GM21529 (cell line): ENCODE measurements around the gene ALDH1A1.
"Not testable (repeated sequence)": the region's sequence is repeated elsewhere in the genome, so short reads cannot be mapped to it uniquely, and the experiment has no call there.

ENCODE experiments used
- ATAC-seq: cut with Tn5 transposase; IDR thresholded peaks from one replicate; pipeline ENCODE4 v1.9.1; 2021; ENCODE audit not compliant: unreplicated experiment

ALDH1A1 gene

DNA sequence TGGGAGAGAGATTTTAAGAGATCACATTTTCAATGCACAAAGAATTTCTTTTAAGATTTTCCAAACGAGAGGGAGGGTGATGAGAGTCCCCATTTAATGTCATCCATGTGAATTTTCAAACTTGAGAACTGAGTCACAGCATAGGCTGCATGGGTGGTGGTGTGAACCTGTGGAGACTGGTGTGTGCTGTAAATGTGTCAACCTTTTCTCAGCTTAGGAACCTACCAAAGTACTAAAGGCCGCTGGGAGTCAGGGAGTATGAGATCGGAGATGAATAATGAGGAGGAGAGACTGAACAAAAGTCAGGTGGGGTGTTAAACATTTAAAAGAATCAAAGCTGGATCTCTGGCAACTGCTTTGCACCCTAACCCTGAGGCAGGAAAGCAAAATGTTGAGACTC, 7.5 kb downstream of the ALDH1A1 start:
- ATAC-seq = no peak

DNA sequence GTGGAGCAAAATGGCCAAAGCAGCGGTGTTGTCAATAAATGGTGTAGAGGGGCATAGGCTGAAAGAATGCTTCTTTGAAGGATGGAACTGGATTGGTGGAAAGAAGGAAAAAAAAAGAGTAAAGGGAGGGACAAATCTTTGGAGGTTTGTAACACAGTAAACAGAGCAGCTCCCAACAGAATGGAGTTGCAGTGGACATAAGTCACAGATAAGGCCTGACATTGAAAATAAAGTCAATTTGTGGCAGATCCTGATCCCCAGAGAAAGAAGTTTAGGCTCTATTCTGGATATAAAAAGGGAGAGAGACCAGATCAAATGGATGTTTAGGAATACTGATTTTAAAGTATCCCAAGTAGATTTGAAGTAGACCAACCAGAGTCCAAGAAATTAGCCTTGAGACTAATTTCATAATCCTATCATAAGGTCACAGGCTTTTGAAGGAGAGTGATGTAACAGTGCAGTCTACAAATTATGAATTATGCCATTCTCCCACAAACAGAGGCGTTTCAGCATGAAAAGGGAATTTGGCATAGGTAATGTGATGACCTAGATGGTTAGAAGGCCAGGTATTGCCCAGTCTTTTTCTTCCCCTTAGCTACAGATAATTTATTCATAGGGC, 8.9 kb downstream of the ALDH1A1 start:
- ATAC-seq = no peak

GRCh38 chr9:72942451-72942850, 10.4 kb downstream of the ALDH1A1 start:
- no peak for ATAC-seq

DNA sequence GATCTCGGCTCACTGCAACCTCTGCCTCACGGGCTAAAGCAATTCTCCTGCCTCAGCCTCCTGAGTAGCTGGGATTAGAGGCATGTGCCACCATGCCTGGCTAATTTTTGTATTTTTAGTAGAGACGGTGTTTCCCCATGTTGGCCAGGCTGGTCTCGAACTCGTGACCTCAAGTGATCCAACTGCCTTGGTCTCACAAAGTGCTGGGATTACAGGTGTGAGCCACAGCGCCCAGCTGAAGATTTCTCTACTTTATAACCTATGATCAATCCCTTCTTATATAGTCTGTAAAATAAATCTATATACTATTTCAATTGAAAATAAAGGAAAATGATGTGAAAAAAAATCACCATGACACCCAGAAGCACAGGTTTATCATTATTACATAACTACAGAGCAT, 13.3 kb downstream of the ALDH1A1 start:
- ATAC-seq = not testable (repeated sequence)

GRCh38 chr9:72937545-72937944, 15.3 kb downstream of the ALDH1A1 start:
- no peak for ATAC-seq

GRCh38 chr9:72936679-72937078, 16.2 kb downstream of the ALDH1A1 start:
- no peak for ATAC-seq

DNA sequence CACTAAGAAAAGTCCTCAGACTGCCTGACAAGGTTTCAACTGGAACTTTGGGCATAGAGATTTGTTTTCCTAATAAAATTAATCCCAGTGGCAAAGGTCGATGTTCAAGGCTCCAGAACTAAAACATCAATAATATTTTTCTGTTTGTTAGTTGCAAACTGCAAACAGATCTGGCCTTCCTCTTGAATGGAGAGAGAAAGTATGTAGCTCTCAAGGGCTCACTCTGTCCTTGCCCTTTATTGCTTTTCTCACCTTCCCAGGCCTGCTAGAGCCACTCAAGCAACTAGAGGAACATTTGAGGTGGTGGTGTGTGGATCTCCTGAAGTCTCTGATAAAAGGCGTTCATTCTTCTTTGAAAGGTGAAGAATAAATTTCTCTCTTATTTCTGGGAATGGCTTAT, 16.6 kb downstream of the ALDH1A1 start:
- ATAC-seq = no peak

- ATAC-seq = no peak
Observed at GRCh38 chr9:72935595-72935994, 17.3 kb downstream of the ALDH1A1 start.

DNA sequence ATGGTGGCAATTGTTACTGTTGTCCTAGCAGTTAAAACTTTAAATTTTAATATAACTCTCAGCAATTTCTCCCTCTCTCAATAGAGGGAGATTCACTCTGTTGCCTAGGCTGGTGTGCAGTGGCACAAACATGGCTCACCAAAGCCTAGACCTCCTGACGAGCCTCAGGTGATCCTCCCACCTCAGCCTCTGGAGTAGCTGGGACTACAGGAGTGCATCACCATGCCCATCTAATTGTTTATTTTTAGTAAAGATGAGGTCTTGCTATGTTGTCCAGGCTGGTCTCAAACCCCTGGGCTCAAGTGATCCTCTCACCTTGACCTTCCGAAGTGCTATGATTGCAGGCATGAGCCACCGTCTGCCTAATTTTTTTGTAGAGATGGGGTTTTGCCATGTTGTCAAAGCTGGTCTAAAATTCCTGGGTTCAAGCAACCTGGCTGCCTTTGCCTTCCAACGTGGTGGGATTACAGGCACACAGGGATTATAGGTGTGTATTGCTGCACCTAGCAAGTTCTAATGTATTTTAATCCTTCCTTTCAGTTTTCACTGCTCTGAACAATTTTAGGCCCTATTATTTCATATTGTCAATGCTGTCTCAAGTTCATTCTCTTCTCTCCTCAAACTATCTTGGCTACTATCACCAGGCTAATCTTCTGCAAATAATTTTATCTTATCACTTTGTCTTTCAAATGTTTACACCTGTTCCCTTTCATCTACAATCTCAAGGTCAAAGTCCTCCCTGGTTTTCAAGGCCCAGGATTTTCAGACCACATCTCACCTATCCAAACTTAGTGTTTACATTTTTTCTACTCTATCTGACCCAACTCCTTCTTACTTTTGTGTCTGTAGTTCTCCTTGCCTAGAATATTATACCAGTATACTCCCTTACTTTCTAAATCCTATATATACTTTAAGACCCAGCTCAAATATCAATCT, 18.9 kb downstream of the ALDH1A1 start:
- ATAC-seq = no peak

- ATAC-seq = no peak
Observed at GRCh38 chr9:72932619-72933018, 20.2 kb downstream of the ALDH1A1 start.

DNA sequence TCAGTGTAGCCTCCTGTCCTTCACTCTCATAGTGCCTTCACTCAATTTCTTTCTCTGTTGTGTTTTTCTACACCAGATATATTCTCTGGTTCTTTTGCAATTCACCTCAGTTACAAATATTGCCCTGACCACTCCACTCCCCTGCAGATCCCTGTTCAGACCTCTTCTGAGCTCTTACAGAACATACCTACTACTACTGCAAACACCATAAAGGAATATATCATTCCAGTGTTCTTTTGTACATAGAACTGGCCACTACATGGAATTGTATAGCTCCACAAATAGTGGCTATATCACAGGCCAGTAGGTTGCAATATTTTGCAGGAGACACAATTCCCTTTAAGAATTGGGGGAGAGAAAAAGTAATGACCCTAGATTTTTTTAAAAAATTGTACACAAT, 21.0 kb downstream of the ALDH1A1 start:
- ATAC-seq = no peak

- ATAC-seq = no peak
Observed at GRCh38 chr9:72931437-72931836, 21.4 kb downstream of the ALDH1A1 start.

DNA sequence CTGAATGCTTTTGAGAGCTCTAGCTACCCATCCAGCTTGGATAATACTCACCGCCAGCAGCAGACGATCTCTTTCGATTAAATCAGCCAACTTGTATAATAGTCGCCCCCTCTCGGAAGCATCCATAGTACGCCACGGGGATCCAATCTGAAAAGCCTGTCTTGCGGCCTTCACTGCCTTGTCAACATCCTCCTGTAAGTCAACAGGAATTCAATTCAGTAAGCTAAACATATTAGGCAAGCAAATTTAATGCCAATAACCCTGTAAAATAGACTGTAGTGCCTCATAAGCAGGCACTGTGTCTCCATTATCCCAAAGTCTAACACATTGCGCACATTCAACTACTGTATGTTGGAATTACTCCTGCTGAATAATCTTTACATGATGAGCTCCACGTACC, 22.0 kb downstream of the ALDH1A1 start:
- ATAC-seq = no peak

DNA sequence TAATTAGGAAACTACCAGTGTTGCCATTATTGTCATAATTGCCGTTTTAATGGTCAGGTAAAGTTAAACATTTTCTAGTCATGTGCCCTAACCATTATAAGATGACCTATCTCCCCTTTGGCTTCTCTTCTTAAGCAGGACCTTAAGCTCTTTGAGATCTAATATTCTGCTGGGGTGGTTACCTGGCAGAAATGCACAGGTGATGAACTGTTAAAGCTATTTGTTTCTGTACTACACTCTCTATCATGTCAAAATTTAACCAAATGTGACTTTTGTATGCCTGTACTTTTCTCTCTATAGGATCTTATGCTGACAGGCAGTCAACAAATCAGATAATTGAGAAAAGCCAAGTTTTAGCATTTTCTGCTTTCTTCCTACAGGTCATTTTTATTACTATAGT, 23.3 kb downstream of the ALDH1A1 start:
- ATAC-seq = no peak

- ATAC-seq = no peak
Observed at GRCh38 chr9:72928042-72928507, 24.8 kb downstream of the ALDH1A1 start.

DNA sequence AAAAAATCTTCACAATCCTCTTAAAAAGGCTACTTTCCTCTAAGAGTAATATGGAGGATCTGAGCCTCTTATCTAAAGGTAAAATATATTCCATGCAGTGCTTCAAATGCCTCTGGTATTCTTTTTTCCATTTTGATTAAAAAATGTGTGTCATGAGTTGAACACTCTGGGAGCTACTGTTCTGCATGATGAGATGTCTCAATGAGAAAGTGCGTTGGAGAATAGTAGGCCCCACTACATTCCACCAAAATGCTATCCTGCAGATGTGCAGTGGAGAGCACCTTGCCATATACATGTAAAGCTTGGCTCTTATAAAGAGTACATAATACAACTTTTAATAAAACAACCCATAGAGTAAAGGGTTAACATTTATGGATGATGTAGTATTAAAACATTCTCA, 26.3 kb downstream of the ALDH1A1 start:
- no peak for ATAC-seq

DNA sequence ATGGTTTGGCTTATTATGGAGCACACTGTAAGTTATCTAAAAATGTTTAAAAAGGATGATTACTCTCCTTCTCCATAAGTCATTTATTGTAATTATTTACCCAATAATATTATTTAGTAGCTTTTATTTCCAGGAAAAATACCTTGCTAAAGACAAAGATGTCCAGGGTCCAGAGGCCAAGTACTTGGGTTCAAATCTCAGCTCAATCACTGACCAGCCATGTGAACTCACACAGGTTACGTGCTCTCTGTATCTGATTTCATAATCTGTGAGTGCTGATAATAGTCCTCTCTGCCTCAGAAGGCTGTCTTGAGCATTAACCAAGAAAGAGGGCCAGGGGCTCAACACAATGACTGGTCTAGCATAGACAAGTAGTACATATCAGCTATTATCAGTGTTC, 27.0 kb downstream of the ALDH1A1 start:
- no peak for ATAC-seq

DNA sequence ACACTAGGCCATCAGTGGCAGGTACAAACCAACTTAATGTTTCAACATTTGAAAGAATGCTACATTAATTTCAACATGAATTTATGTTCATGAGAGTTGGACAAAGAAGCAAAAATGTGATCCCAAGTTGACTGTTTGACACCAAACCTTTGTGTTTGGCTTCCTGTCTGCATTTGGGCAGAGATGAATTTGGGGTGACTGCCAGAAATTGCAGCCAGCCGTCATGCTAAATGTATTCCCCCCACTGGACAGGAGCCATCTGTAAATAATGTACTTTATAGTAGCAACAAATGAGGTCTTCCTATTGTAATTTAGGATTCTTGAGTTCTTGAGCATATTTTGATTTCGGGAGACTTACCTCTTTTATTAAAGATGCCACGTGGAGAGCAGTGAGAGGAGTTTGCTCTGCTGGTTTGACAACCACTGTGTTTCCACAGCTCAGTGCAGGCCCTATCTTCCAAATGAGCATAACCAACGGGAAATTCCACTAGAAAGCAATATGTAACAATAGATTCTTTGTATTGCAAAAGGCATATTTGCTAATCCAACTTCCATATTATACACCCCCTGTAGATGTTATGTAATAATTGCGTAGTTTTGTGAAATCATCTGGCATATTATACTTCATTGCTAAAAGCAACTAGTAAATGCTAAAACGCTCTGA, 27.6 kb downstream of the ALDH1A1 start:
- ATAC-seq = no peak

GRCh38 chr9:72924154-72924790, 28.6 kb downstream of the ALDH1A1 start:
- ATAC-seq = no peak

DNA sequence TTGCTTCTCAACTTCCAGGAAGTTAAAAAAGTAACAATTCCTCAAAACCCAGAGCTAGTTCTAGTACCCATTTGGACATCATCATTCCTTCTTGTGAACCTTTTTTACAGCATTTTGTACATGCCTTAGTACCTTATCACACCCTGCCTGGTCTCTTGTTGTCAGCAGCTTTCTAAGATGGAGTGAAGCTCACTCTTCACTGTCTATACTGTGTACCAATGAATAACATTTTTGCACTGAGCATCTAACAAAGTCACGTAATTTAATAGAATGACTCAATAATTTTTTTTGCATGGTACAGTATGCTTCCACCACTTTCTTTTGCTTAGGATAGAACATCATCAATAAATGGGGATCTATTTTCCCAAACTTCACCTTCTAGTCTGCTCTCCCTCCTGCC, 29.8 kb downstream of the ALDH1A1 start:
- no peak for ATAC-seq

DNA sequence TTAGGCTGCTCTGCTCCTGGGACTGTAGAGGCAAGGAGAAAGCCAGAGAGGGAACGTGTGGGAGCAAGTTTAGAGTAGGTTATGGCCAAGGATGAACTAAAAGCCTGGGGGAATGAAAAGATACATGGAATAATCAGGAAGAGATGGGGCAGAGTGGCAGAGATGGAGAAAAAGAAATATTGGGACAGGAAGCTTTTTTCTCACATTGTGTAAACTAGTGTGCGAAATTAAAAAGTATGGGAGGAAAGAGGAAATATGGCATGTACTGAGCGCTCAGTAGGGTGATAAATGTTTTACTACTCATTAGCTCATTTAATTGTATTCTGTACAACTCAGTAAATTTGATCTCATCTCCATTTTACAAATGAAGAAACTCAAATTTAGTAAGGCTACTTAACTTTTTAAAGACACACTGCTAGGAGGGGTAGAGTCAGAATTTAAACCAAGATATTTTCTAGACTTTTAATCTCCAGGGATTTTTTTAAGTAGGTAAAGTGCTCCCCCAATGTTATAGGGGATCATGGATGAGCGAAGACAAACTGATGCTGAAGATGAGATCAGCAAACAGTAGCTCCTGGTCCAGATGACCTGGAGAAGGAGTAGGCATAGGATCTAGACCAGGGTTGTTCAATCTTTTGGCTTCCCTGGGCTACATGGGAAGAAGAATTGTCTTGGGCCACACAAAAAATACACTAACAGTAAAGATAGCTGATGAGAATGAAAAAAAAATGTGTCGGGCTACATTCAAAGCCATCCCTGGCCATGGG, 30.8 kb downstream of the ALDH1A1 start:
- no peak for ATAC-seq
